Activated CD8-positive, alpha-beta memory T cell treated with anti-CD3 and anti-CD28 coated beads for 48 hours (primary cell): Measurements from ENCODE around the gene ROM1.
"Not testable (repeated sequence)": the region's sequence is repeated elsewhere in the genome, so short reads cannot be mapped to it uniquely, and the experiment has no call there.

Experiments
- DNase-seq, 3 experiments: peaks; one replicate each; pipeline ENCODE4 v3.0.0-alpha.2; 2020; ENCODE audit warnings: low read depth in 2 of 3, low spot score in 2 of 3

ROM1 gene

GRCh38 chr11:62612366-62613290 lies at the start of gene ROM1, which contains the start of gene EML3:
ROM1 (plus strand) TSS chr11:62613257; CDS start chr11:62613282, 25 bp downstream.
EML3 (minus strand) TSS chr11:62612775; CDS start chr11:62612457, 318 bp downstream.
- peak; percentile 69 to 87 (median 79) for DNase-seq

GRCh38 chr11:62565100-62565802 lies 47.8 kb upstream of the ROM1 start:
- DNase-seq, result no peak

GRCh38 chr11:62566247-62566646 lies 46.8 kb upstream of the ROM1 start:
- DNase-seq, result no peak

- DNase-seq, result no peak
These were observed 45.9 kb upstream of the ROM1 start for GRCh38 chr11:62567018-62567633.

- no peak for DNase-seq
These were observed 43.4 kb upstream of the ROM1 start for GRCh38 chr11:62569611-62570010.

- not testable (repeated sequence) for DNase-seq
These were observed 42.2 kb upstream of the ROM1 start for GRCh38 chr11:62570903-62571302.

GRCh38 chr11:62571493-62571892 lies 41.6 kb upstream of the ROM1 start:
- not testable (repeated sequence) for DNase-seq

- no peak for DNase-seq
These were observed 40.6 kb upstream of the ROM1 start for GRCh38 chr11:62572431-62572830.

- no peak for DNase-seq
These were observed 40.0 kb upstream of the ROM1 start for GRCh38 chr11:62573006-62573591.

- peak; percentile 81 to 96 (median 92) for DNase-seq
These were observed 39.3 kb upstream of the ROM1 start, which contains the start of gene EEF1G for GRCh38 chr11:62573592-62574362. EEF1G (minus strand) TSS chr11:62573891; CDS start chr11:62573842, 49 bp downstream.

- DNase-seq, result no peak
These were observed 38.5 kb upstream of the ROM1 start for GRCh38 chr11:62574363-62575071.

- DNase-seq, result no peak
These were observed 37.9 kb upstream of the ROM1 start for GRCh38 chr11:62575156-62575555.

- no peak for DNase-seq
These were observed 37.2 kb upstream of the ROM1 start for GRCh38 chr11:62575837-62576236.

- DNase-seq, result no peak
These were observed 35.9 kb upstream of the ROM1 start for GRCh38 chr11:62577046-62577714.

- no peak for DNase-seq
These were observed 34.5 kb upstream of the ROM1 start for GRCh38 chr11:62578541-62578940.

GRCh38 chr11:62579252-62579651 lies 33.8 kb upstream of the ROM1 start:
- DNase-seq, result no peak

- DNase-seq, result no peak
These were observed 31.9 kb upstream of the ROM1 start for GRCh38 chr11:62580959-62581715.

GRCh38 chr11:62581735-62582134 lies 31.3 kb upstream of the ROM1 start:
- not testable (repeated sequence) for DNase-seq
